HUES6 (cell line): ENCODE measurements around the gene FRMD3.
"Not testable (repeated sequence)": the region's sequence is repeated elsewhere in the genome, so short reads cannot be mapped to it uniquely, and the experiment has no call there.

Experiments
- H3K27ac ChIP-seq: 2 replicates; pipeline ENCODE4 v1.7.0; 2013; ENCODE audit warnings: low read depth, mild to moderate bottlenecking, low read length, inconsistent platforms
- H3K27me3 ChIP-seq: 2 replicates; pipeline ENCODE4 v1.6.1; 2013; ENCODE audit warnings: low read length; ENCODE audit not compliant: control insufficient read depth, insufficient read depth
- H3K36me3 ChIP-seq: 2 replicates; pipeline ENCODE4 v1.6.1; 2013; ENCODE audit warnings: low read length; ENCODE audit not compliant: control insufficient read depth, insufficient read depth
- H3K4me1 ChIP-seq: 2 replicates; pipeline ENCODE4 v1.6.1; 2013; ENCODE audit warnings: low read length; ENCODE audit not compliant: control insufficient read depth, insufficient read depth
- H3K4me3 ChIP-seq: 2 replicates; pipeline ENCODE4 v1.5.1; 2013; ENCODE audit warnings: low read depth, low read length
- H3K9ac ChIP-seq: one replicate; pipeline ENCODE4 v1.6.1; 2013; ENCODE audit warnings: mild to moderate bottlenecking, low read length
- H3K9me3 ChIP-seq: 2 replicates; pipeline ENCODE4 v1.6.1; 2013; ENCODE audit warnings: low read depth, low read length; ENCODE audit not compliant: control insufficient read depth, insufficient read depth

FRMD3 gene

GRCh38 chr9:83362341-83362995 is 175.7 kb downstream of the FRMD3 start:
- Histone ChIP-seq H3K27me3 (no peaks in the 10 kb centered on the region), H3K27ac (no peak overlapping the region), H3K9me3 (no peaks in the 10 kb centered on the region), H3K36me3 (no peaks in the 10 kb centered on the region), H3K9ac (no peak overlapping the region), H3K4me1 (peaks cover 5% of the 10 kb centered on the region; the same call in 1 of the 2 replicates), H3K4me3 (no peak overlapping the region)

GRCh38 chr9:83359039-83359438 is 179.2 kb downstream of the FRMD3 start:
- H3K9ac ChIP-seq = no peak overlapping the region
- peaks cover 5% of the 10 kb centered on the region; the same call in 1 of the 2 replicates for H3K4me1 ChIP-seq
- no peaks in the 10 kb centered on the region for H3K27me3 ChIP-seq
- H3K27ac ChIP-seq = no peak overlapping the region
- no peaks in the 10 kb centered on the region for H3K36me3 ChIP-seq
- no peak overlapping the region for H3K4me3 ChIP-seq
- peaks cover 2% of the 10 kb centered on the region; the same call in 1 of the 2 replicates for H3K9me3 ChIP-seq

GRCh38 chr9:83358493-83358892 is 179.7 kb downstream of the FRMD3 start:
- H3K27ac ChIP-seq, H3K27me3 ChIP-seq, H3K9ac ChIP-seq, H3K4me3 ChIP-seq, H3K36me3 ChIP-seq, H3K4me1 ChIP-seq, H3K9me3 ChIP-seq: not testable (repeated sequence)

- H3K27me3 ChIP-seq = no peaks in the 10 kb centered on the region
- H3K9me3 ChIP-seq = peaks cover 2% of the 10 kb centered on the region; the same call in 1 of the 2 replicates
- H3K27ac ChIP-seq = no peak overlapping the region
- no peak overlapping the region for H3K9ac ChIP-seq
- H3K36me3 ChIP-seq = no peaks in the 10 kb centered on the region
- H3K4me1 ChIP-seq = no peaks in the 10 kb centered on the region
- no peak overlapping the region for H3K4me3 ChIP-seq
These were observed 182.5 kb downstream of the FRMD3 start for GRCh38 chr9:83355729-83356151.

GRCh38 chr9:83355024-83355444 is 183.2 kb downstream of the FRMD3 start:
- Histone ChIP-seq H3K4me3 (no peak overlapping the region), H3K9me3 (peaks cover 2% of the 10 kb centered on the region; the same call in 1 of the 2 replicates), H3K27me3 (no peaks in the 10 kb centered on the region), H3K9ac (no peak overlapping the region), H3K4me1 (no peaks in the 10 kb centered on the region), H3K27ac (no peak overlapping the region), H3K36me3 (no peaks in the 10 kb centered on the region)

GRCh38 chr9:83349031-83349430 is 189.2 kb downstream of the FRMD3 start:
- H3K9ac ChIP-seq = no peak overlapping the region
- H3K9me3 ChIP-seq = no peaks in the 10 kb centered on the region
- no peaks in the 10 kb centered on the region for H3K4me1 ChIP-seq

GRCh38 chr9:83346655-83347420 is 191.4 kb downstream of the FRMD3 start:
- Histone ChIP-seq H3K27me3 (no peaks in the 10 kb centered on the region), H3K36me3 (no peaks in the 10 kb centered on the region), H3K27ac (no peak overlapping the region), H3K4me3 (no peak overlapping the region), H3K9ac (no peak overlapping the region), H3K4me1 (peaks cover 5% of the 10 kb centered on the region; the same call in 1 of the 2 replicates), H3K9me3 (no peaks in the 10 kb centered on the region)

More at GRCh38 chr9:83349031-83349430, 189.2 kb downstream of the FRMD3 start:
- H3K27me3 ChIP-seq = no peaks in the 10 kb centered on the region
- no peak overlapping the region for H3K27ac ChIP-seq
- H3K36me3 ChIP-seq = no peaks in the 10 kb centered on the region
- no peak overlapping the region for H3K4me3 ChIP-seq

GRCh38 chr9:83343366-83343999 is 194.7 kb downstream of the FRMD3 start:
- Histone ChIP-seq H3K9me3 (no peaks in the 10 kb centered on the region), H3K4me1 (peaks cover 5% of the 10 kb centered on the region; the same call in 1 of the 2 replicates), H3K4me3 (no peak overlapping the region), H3K36me3 (no peaks in the 10 kb centered on the region), H3K9ac (no peak overlapping the region), H3K27me3 (no peaks in the 10 kb centered on the region), H3K27ac (no peak overlapping the region)

GRCh38 chr9:83342731-83343130 is 195.5 kb downstream of the FRMD3 start:
- no peak overlapping the region for H3K27ac ChIP-seq

GRCh38 chr9:83342006-83342405 is 196.2 kb downstream of the FRMD3 start:
- Histone ChIP-seq H3K4me3 (no peak overlapping the region), H3K4me1 (peaks cover 5% of the 10 kb centered on the region; the same call in 1 of the 2 replicates), H3K9ac (no peak overlapping the region)

More at GRCh38 chr9:83342731-83343130, 195.5 kb downstream of the FRMD3 start:
- Histone ChIP-seq H3K4me3 (no peak overlapping the region), H3K36me3 (no peaks in the 10 kb centered on the region), H3K4me1 (peaks cover 5% of the 10 kb centered on the region; the same call in 1 of the 2 replicates), H3K27me3 (no peaks in the 10 kb centered on the region), H3K9me3 (no peaks in the 10 kb centered on the region), H3K9ac (no peak overlapping the region)

GRCh38 chr9:83340451-83340850 is 197.8 kb downstream of the FRMD3 start:
- H3K9me3 ChIP-seq = no peaks in the 10 kb centered on the region
- H3K36me3 ChIP-seq = no peaks in the 10 kb centered on the region
- H3K4me3 ChIP-seq = no peak overlapping the region
- H3K27ac ChIP-seq = no peak overlapping the region
- H3K9ac ChIP-seq = no peak overlapping the region
- no peaks in the 10 kb centered on the region for H3K27me3 ChIP-seq
- H3K4me1 ChIP-seq = peaks cover 5% of the 10 kb centered on the region; the same call in 1 of the 2 replicates

More at GRCh38 chr9:83342006-83342405, 196.2 kb downstream of the FRMD3 start:
- no peaks in the 10 kb centered on the region for H3K9me3 ChIP-seq
- no peak overlapping the region for H3K27ac ChIP-seq
- no peaks in the 10 kb centered on the region for H3K27me3 ChIP-seq
- no peaks in the 10 kb centered on the region for H3K36me3 ChIP-seq
